HG02938 (cell line): ENCODE data around the gene MVK.

Experiments used
- ATAC-seq: cut with Tn5 transposase; IDR thresholded peaks from one replicate; pipeline ENCODE4 v1.9.1; 2021; ENCODE audit warnings: mild to moderate bottlenecking, moderate library complexity; ENCODE audit not compliant: unreplicated experiment

The MVK gene

DNA sequence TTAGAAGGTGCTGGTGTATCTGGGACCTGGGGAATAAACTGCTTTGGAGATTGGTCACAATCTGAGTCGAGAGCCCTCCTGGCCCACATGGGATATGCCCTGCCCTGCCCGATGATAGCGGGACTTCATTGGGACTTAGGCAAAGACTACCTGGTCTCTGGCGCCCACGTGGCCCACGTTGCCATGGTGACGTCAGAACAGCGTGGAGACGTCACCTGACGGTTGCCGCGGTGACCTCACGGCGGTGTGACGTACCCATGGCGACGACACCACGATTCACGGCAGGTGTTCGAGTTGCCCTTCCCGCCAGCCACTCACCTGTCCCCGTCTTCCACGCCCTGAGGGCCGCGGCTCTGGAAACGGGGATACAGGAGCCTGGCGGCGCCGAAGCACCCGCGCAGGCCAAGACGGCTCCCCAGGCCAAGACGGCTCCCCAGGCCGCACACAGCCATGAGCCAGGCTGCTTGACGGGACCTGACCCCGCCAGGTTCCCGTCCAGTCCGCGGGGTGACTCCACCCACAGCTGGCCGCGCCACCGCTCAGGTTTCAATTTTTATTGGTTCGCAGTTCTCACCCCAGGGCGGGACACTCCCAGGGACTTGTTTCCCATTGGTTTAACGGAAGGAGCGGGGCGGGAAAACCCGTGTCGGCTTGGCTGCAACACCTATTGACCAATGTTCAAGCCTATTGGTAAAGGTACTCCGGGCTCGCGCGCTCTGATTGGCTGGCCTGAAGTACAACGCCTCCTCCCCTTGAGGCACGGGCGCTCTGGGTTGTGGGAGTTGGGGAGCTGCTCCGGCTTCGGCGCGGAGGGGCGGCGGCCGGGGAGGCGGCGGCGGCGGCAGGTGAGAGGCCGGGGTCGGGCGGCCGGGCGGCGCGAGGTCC lies at the start of gene MVK, which contains the start of gene MMAB:
Gene MVK (plus strand): TSS at position 766 of the 885 bp plus-strand sequence. CDS start 1,029 bp downstream, outside the sequence.
Gene MMAB (minus strand): TSS at position 476 of the 885 bp plus-strand sequence. CDS start 24 bp downstream, at position 452.
- peak; percentile 95 for ATAC-seq

DNA sequence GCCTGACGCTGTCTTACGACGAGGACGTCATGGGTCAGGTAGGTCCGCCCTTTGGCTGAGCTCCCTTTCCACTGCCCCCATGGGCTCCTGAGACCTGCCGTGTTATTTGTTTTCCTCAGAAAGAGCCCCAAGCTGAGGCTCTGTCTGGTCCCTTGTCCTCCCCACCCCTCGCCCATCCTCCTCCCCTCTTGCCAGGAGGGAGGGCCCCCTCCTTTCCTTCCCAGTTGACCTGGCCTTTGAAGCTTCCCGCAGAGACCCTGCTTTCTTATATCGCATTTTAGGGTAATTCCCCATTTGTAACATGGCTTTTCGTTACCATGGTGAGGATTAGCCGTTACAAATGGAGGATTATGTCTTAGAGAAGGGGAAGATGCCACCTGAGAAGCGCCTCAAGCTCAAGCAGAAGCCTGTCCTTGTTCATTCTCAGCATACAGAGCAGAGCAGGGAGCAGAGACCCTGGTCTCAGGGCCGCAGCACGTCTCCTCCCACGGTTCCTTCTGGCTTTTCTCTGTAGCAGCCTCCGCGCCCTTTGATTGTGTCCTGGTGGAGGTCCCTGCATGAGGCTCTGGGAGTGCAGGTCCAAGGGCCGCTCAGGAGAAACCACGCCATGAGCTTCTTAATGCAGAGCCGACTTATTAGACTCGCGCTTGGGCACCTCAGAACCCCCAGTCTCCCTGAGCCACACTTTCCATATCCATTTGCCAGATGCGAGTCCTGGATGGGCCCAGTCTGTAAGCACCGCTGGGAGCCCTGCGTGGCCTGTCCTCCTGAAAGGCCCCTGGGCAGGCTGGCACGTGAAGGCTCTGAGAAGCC lies 48.9 kb upstream of the MVK start:
- no peak for ATAC-seq

DNA sequence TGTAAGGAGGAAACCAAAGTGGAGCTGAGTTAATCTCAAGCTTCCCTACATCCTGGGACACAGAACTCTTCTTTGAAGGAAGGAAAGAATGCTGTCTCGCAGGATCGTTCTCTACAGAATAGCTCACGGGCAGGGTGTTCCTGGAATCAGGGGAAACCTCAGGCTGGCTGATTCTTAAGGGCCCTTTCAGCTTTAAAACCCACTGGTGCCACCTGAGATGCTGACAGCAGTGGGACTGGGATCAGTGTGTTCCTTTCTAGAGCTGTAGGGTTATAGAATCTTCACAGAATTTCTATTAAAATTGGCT lies 48.4 kb upstream of the MVK start:
- ATAC-seq = no peak

DNA sequence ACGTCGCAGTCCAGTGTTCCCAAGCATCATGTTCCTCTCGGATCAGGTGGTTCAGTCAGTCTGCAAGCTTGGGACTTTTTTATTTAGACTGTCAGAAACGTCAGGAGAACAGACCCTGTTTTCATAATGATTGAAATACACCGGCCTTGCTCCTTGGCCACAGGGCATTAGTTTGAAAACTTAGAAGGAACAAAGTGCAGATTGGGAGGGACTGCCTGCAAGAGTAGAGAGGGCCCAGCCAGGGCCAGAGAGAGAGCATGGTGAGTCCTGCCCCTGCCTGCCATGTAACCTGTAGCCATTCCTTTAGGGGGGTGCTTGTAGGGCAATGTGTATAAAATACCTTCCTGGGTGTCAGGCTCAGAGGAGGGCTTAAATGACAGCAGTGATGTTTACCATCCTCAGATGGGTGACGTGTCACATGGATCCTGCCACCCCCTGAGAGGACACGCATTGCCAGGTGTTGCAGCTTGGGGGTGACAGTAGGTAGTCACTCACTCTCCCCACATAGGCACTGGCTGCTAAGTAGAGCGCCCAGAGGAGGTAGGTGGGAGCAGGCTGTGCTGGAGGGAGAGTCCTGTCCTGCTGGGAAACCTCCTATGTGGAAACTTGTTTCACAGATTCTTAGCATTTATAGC lies 46.0 kb upstream of the MVK start:
- ATAC-seq = no peak

DNA sequence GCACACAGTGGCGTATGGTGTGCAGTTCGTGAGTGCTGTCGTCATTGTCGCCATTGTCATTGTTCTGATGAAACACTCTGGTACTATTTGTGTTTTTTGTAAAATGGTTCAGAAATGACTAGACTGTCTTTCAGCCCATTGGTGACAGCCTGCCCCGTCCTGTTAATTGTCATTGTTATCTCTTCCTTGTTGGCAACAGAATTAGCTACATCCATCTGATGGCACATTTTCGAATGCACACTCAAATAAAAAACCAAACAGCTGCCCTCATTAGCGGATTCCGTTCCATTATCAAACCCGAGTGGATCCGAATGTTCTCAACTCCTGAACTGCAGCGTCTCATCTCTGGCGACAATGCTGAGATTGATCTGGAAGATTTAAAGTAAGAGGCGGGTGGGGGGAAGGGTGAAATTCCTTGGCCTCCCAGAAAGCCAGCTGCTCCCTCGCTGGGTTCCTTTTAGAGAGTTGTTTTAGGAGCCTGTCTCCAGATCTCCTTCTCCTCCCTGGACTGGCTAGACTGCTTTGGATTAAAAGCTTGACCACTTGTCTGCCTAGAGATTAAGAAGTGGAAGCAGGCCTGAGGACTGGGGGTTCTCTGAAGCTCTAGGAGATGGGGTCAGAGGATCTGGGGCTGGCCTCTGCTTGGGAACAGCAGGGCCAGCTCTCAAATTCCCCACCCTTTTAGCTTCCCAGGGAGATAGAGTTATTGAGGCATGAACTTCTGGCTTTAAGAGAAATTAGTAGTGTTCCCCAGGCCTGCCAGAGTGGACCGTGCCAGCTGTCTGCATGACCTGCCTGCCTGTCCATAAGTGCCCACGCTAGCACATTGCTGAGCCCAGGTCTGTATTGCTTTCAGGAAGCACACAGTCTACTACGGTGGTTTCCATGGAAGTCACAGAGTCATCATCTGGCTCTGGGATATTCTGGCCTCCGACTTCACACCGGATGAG lies 43.6 kb upstream of the MVK start:
- no peak for ATAC-seq

DNA sequence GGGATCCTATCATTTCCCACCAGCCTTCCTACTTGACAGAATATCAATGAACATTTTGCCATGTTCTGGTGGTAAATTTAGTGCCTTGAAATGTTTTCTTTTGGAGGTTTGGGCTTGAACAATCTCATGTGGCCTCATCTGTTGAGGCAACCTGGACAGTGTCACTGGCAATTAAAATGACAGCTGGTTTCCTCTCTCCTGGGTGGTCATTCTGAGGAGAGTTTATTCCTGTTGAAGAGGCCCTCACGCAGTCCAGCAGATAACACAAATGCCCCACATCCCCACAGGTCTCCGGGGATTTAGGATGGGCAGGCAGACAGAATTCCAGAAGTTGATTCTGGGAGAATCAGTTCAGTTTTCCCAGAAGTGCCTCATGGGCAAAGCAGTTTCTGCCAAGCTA lies 42.2 kb upstream of the MVK start:
- no peak for ATAC-seq

DNA sequence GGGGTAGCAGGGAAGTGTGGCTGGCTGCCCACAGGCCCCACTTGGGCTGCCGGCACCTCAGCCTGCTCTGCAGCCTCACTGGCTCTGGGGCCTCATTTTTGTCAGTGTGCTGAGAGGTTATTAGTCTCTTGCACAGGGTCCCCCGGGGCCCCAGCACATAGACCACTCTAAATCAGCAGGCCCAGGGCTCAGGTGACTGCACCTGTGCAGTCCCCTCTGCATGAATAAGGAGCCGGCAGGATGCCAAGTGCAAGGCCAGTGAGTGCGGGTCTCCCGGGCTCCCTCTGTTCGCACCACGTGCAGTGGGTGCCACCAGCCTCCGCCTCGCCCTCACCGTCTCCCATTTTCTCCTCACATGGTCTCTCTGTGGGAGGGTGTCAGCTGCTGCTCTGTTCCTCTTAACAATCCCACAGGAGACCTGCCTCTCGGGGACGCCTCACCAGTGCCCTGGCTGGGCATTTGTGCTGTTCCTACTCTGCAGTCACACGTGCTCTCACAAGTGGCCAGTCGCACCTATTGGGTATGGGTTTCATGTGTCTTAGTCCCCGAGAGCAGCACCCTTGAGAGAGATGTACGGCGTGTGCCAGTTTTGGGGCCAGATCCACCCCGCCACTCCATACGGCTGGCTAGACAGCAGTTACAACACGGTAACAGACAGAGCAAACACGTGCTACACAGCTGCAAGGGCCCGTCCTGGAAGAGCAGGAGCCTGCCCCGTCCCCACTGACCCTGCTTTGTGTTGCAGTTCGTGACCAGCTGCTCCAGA lies 40.7 kb upstream of the MVK start:
- no peak for ATAC-seq

DNA sequence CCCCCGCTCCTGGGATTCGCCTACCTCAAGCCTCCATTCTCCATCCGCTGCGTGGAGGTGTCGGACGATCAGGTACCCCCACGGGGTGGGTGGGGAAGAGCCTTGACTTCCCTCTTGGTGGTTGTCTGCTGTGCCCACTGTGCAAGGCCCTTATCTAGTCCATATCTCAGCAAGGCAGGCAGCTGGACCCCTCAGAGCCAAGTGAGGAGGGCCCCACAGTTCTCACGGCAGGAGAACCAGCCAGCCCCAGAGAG lies 40.2 kb upstream of the MVK start:
- ATAC-seq = no peak

DNA sequence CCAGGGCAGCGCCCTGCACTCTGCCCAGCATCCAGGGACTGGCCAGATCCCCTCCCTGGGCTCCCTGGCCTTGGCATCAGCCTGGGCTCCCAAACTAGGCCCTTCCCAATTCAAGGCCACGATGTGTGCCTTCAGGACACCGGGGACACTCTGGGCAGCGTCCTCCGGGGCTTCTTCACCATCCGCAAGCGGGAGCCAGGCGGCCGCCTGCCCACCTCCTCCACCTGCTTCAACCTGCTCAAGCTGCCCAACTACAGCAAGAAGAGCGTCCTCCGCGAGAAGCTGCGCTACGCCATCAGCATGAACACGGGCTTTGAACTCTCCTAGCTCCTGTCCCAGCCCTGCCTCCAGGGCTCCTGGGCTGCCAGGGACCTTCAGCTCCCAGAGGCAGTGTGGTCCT lies 39.1 kb upstream of the MVK start:
- ATAC-seq = no peak

DNA sequence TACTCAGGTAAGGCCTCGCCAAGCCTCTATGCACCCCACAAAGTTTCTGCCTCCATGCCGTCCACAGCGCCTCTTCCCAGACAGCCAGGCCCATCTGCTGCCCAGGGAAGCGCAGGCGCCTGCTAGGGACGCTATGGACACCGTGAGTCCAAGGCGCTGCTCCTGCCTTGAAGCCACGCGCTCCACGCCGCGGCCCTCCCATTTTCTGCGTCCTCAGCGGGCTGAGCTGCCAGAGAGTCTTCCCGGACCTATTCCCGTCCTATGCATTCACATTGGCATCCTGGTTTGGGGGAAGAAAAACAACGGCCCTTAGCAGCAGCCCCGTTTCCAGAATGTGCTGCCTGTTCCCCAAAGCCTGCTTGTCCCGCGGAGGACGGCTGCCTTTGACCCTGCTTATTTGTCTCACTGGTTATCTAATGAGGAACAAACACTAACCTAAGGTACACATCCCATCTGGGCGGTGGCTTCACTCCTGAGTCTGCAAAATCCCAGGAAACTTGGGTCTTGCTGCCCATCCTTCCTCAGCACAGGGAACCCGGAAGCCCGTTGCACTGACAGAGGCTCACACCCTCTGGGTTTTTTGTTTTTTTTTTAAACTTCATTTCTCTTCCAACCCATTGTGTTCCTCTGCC lies 38.2 kb upstream of the MVK start:
- no peak for ATAC-seq

DNA sequence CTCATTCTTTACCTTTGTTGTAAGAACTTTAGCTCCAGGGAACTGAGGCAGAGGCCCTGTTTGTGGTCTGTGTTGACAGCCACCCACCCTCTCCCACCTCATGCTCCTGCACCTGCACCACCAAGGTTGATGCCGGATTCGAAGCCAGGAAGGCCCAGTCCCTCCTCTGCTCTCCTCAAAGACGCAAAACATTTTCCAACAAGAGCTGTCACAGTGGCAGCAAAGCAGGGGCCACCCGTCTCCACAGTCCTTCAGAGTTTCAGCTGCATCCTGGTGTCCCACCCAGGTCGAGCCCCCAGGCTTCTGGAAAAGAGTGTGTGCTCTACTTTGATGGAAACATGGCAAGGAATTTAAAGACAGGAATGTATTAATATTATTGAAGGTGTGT lies 37.7 kb upstream of the MVK start:
- no peak for ATAC-seq

DNA sequence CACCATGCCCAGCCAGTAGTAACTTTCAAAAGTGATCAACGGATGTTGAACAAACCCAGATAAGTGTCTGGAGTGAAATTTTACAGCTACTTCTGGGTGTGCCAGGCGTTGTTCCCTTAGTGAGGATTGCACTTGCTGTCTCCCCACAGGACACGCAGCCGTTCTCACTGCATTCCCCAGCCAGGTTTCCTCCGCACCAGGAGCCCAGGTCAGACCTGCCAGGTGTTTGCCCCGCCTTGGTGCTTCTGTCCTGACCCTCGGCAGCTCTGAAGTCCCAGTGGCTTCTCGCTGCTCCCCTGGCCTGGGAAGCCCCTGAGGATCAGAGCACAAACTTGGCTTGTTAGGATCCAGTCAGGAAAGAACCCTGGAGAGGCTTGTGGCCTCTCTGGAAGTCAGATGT lies 36.5 kb upstream of the MVK start:
- ATAC-seq = no peak

DNA sequence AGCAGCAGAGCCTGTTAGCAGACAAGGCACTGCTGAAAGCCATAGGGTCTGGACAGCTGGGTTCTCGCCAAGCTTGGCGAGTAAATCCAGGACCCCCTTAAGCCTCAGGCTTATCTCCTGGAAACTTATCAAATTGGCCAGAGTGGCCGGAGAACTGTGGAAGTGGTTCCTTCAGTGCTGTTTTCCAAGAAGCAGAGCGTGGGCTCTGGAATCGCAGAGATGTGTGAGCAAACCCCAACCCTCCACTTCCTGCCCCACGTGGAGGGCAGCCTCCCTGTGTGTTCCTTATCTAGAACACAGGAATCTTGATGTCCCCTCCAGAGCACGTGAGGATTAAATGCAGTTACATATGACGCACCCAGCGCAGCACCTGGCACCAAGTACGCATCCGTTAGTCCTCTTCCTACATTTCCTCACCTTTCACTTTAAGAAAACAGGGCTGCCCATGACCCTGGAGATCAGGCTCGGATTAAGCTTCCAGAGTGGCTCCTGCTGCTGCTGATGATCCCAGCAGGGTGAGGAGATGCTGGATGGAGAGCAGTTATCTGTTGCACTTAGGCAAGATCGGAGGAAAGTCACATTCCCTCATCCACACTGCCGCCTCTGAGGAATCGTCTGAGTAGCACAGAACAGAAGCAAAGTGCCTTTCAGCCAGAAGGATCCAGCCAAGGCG lies 35.3 kb upstream of the MVK start:
- no peak for ATAC-seq

DNA sequence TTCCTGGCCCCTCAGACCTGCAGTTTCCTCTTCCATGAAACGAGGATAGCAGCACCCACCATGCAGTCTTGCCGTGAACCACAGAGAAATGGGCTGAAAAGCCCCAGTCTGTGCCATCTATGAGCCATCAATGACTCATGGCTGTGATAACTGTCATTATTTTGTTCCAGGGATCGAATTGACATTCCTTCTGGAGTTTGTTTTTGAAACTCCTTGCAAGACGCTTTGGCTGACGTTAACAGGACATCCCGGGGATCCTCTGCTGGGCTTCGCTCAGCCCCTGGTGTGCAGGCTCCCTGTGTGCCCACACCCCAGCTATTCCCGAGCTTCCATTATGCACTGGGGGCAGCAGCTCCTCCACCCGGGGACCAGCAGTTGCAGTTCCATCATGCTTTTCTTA lies 34.1 kb upstream of the MVK start:
- no peak for ATAC-seq

DNA sequence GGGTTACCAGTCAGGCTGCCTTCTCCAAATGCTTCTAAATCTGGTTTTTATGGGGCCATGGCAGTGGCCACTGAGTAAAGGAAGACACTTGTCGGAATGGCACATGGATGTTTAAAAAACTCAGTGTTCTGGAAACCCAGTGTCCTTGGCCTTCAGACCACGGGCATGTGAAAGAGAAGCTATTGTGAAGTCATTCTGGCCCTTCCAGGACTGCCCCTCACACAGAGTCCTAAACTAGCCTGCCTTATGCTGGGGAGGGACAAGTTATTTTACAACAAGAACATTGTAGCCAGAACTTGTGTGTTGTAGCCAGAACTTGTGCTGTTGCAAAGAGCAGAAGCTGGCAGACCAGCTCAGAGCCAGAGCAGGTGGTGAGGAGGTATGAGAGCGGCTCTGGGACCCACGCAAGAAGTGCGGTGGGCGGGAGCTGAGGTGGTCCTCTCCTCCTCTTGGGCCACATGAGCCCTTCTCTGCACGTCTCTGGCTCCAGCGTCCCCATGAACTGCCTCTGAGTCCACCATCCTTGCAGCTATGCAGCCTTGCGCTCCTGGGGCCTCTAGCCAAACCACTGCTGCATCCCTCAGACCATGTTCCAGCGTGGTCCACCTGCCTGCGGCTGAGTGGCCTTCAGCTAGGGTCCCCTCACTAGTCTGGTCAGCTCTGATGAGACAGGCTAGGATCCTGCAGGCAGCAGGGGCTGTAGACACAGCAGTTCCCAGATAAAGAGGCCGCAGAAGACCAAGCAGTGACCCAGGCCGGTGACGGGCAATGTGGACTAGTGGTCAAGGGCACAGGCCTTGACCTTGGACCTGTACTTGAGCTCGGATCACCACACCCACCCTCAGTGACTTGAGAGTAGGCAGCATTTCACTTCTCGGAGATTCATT lies 32.8 kb upstream of the MVK start:
- ATAC-seq = no peak

DNA sequence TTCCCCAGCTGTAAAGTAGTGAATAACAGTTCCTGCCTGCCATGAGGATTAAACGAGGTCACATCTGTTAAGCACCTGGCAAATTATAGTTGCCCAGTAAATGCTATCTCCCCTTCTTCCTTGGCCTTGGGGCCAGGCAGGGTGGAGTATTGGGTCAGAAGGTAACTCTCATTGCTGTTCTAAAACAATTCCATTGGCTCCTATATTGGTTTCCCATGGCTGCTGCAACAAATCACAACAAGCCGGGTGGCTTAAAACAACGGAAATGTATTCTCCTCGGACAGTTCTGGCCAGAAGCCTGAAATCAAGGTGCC lies 32.2 kb upstream of the MVK start:
- no peak for ATAC-seq

DNA sequence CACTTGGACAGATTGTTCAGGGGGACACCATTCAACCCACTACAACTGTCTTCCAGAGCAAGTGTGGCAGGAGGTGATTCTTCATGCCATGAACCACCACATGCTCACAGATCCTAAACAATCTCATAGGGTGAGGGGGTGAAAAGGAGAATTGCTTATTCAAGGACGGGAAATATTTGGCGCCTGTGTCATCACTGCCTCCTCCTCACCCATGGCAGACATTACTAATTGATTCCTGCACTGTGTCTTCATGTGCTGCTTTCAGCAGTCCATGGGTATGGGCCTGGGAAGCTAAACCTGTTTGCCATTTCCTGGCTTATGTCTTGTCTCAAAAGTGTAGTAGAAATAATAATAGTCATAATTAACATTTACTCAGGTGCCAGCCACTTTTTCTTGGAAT lies 31.6 kb upstream of the MVK start:
- no peak for ATAC-seq

DNA sequence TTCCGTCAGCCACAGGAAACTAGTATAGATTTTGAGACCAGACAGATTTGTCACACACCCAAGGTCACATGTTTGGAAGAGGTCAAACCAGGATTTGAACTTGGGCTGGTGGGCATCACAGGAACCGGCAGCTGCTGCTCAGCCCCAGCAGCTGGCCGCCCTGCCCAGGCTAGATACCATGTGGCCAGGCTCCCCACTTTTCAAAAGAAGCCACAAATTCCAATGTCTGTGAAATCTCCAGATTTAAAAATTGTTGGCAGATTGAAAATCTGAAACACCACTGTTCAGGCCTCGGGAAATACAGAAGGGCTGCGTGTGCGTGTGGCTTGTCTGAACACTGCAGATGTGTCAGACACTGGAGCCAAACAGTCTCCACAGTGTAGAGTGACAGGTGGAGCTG lies 30.7 kb upstream of the MVK start:
- no peak for ATAC-seq
